ENCODE data around the gene ERC1.

Gene ERC1

GRCh38 chr12:990661-991349 is at the start of gene ERC1:
Gene ERC1, plus strand, starts transcription at chr12:991223. Its CDS starts 36,681 bp downstream, at chr12:1027904.
- peak; percentile 92 for DNase-seq (ENCODE audit: low spot score)
- Histone ChIP-seq H3K4me1 (ENCODE audit: insufficient read depth, poor library complexity, severe bottlenecking) (peaks cover 42% of the 10 kb centered on the region), H3K9me3 (ENCODE audit: severe bottlenecking) (no peaks in the 10 kb centered on the region), H3K4me3 (ENCODE audit: severe bottlenecking) (peak within 1 kb of the TSS; percentile 92), H3K27me3 (ENCODE audit: insufficient read depth, poor library complexity, severe bottlenecking) (no peaks in the 10 kb centered on the region), H3K27ac (ENCODE audit: poor library complexity, severe bottlenecking) (peak within 1 kb of the TSS; percentile 87), H3K36me3 (ENCODE audit: low read depth) (peaks cover 3% of the 10 kb centered on the region; the same call in 1 of the 2 replicates)
- ATAC-seq (ENCODE audit: low read depth), result peak; percentile 71
- TF ChIP-seq CTCF (IDR thresholded peaks at IDR 0.05; ENCODE audit: poor library complexity, severe bottlenecking), result peak; percentile 8

- TF ChIP-seq CTCF (IDR thresholded peaks at IDR 0.05; ENCODE audit: poor library complexity, severe bottlenecking), result no peak
- no peaks in the 10 kb centered on the region for H3K27me3 ChIP-seq (ENCODE audit: insufficient read depth, poor library complexity, severe bottlenecking)
- peaks cover 3% of the 10 kb centered on the region for H3K4me1 ChIP-seq (ENCODE audit: insufficient read depth, poor library complexity, severe bottlenecking)
- no peaks in the 10 kb centered on the region for H3K9me3 ChIP-seq (ENCODE audit: severe bottlenecking)
- no peak overlapping the region for H3K27ac ChIP-seq (ENCODE audit: poor library complexity, severe bottlenecking)
- no peak for ATAC-seq (ENCODE audit: low read depth)
- peaks cover 70% of the 10 kb centered on the region for H3K36me3 ChIP-seq (ENCODE audit: low read depth)
- no peak overlapping the region for H3K4me3 ChIP-seq (ENCODE audit: severe bottlenecking)
- no peak for DNase-seq (ENCODE audit: low spot score)
Measured at GRCh38 chr12:943051-943450, 48.0 kb upstream of the ERC1 start.

DNA sequence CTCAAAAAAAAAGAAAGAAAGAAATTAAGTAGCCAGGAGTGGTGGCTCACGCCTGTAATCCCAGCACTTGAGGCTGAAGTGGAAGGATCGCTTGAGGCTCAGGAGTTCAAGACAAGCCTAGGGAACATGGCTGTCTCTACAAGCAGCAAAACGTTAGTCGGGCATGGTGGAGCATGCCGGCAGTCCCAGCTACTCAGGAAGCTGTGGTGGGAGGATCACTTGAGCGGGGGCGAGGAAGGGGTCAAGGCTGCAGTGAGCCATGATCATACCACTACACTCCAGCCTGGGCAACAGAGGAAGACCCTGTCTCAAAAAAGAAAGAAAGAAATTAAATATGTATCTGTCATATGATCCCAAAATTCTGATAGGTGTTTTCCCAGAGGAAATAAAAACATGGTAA is 46.8 kb upstream of the ERC1 start:
- no peak overlapping the region for H3K27ac ChIP-seq (ENCODE audit: poor library complexity, severe bottlenecking)
- H3K4me1 ChIP-seq (ENCODE audit: insufficient read depth, poor library complexity, severe bottlenecking), result peaks cover 6% of the 10 kb centered on the region
- TF ChIP-seq CTCF (IDR thresholded peaks at IDR 0.05; ENCODE audit: poor library complexity, severe bottlenecking), result no peak

GRCh38 chr12:946212-946611 is 44.8 kb upstream of the ERC1 start:
- ATAC-seq (ENCODE audit: low read depth), result no peak
- Histone ChIP-seq H3K4me3 (ENCODE audit: severe bottlenecking) (no peak overlapping the region), H3K27ac (ENCODE audit: poor library complexity, severe bottlenecking) (no peak overlapping the region), H3K9me3 (ENCODE audit: severe bottlenecking) (no peaks in the 10 kb centered on the region), H3K36me3 (ENCODE audit: low read depth) (peaks cover 42% of the 10 kb centered on the region), H3K4me1 (ENCODE audit: insufficient read depth, poor library complexity, severe bottlenecking) (peaks cover 6% of the 10 kb centered on the region), H3K27me3 (ENCODE audit: insufficient read depth, poor library complexity, severe bottlenecking) (no peaks in the 10 kb centered on the region)
- DNase-seq (ENCODE audit: low spot score), result no peak
- no peak for TF ChIP-seq CTCF (IDR thresholded peaks at IDR 0.05; ENCODE audit: poor library complexity, severe bottlenecking)

More for the DNA sequence above, 46.8 kb upstream of the ERC1 start:
- Histone ChIP-seq H3K4me3 (ENCODE audit: severe bottlenecking) (no peak overlapping the region), H3K36me3 (ENCODE audit: low read depth) (peaks cover 62% of the 10 kb centered on the region), H3K9me3 (ENCODE audit: severe bottlenecking) (no peaks in the 10 kb centered on the region), H3K27me3 (ENCODE audit: insufficient read depth, poor library complexity, severe bottlenecking) (no peaks in the 10 kb centered on the region)
- no peak for DNase-seq (ENCODE audit: low spot score)
- no peak for ATAC-seq (ENCODE audit: low read depth)

DNA sequence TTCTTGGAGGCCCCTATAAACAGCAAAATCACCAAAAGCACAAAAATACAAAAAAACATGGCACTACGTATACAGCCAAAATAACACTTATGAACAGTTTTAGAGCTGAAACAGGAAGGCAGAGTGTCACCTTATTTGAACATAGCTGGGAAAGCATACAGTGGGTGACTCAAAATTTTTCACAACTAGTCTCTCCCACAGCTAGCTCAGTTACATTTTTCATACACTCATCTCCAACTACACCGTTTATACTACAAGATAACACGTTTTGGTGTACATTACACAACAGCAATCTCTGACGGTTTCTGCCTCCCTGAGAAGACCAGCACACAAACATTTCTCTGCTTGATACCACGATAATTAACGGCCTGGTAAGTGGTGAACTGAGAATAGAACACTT is 44.4 kb upstream of the ERC1 start:
- Histone ChIP-seq H3K27me3 (ENCODE audit: insufficient read depth, poor library complexity, severe bottlenecking) (no peaks in the 10 kb centered on the region), H3K9me3 (ENCODE audit: severe bottlenecking) (no peaks in the 10 kb centered on the region), H3K4me1 (ENCODE audit: insufficient read depth, poor library complexity, severe bottlenecking) (peaks cover 6% of the 10 kb centered on the region), H3K36me3 (ENCODE audit: low read depth) (peaks cover 37% of the 10 kb centered on the region), H3K4me3 (ENCODE audit: severe bottlenecking) (no peak overlapping the region), H3K27ac (ENCODE audit: poor library complexity, severe bottlenecking) (no peak overlapping the region)
- ATAC-seq (ENCODE audit: low read depth) (no peak), DNase-seq (ENCODE audit: low spot score) (no peak)
- no peak for TF ChIP-seq CTCF (IDR thresholded peaks at IDR 0.05; ENCODE audit: poor library complexity, severe bottlenecking)

Measured in RWPE2 (cell line).